Esophagus muscularis mucosa (tissue), 4 donors: ENCODE results near the gene UNC5B. TPM values are rescaled to one million over a fixed set of nuclear protein-coding genes. Genes with fewer than 3 reads are reported as not detected.

Experiments
- DNase-seq: peaks from one replicate; pipeline ENCODE4 v3.0.0-alpha.2; 2017; ENCODE audit errors: extremely low spot score
- H3K27ac ChIP-seq, 4 donors: fragments of 200-600 bp; sonication (generic); replicated peaks in 1 of 4; 1 replicate in 3 of 4; 2 replicates in 1 of 4; pipeline ENCODE4 v1.5.1; 2016 to 2019; ENCODE audit warnings: mild to moderate bottlenecking in 1 of 4
- H3K27me3 ChIP-seq, 4 donors: fragments of 200-600 bp; sonication (generic); one replicate each; pipeline versions ENCODE4 v1.5.1 to v1.6.0; 2016 to 2019
- H3K36me3 ChIP-seq, 4 donors: fragments of 200-600 bp; sonication (generic); one replicate each; pipeline ENCODE4 v1.5.1; 2016 to 2019
- H3K4me1 ChIP-seq, 4 donors: fragments of 200-600 bp; sonication (generic); one replicate each; pipeline ENCODE4 v1.5.1; 2016 to 2019
- H3K4me3 ChIP-seq, 4 donors: fragments of 200-600 bp; sonication (generic); 1 replicate in 2 of 4; 2 replicates in 2 of 4; pipeline ENCODE4 v1.5.1; 2016 to 2019; ENCODE audit warnings: mild to moderate bottlenecking in 4 of 4, moderate library complexity in 1 of 4
- H3K9me3 ChIP-seq, 4 donors: fragments of 200-600 bp; sonication (generic); 1 replicate in 3 of 4; 2 replicates in 1 of 4; pipeline ENCODE4 v1.5.1; 2016 to 2019
- CTCF ChIP-seq, 3 experiments: fragments of 200-600 bp in 2 of 3; fragments of 450-650 bp in 1 of 3; sonication (generic) in 2 of 3; IDR thresholded peaks; one replicate each; pipeline ENCODE4 v1.5.1; 2017 to 2019; ENCODE audit warnings: antibody characterized with exemption in 3 of 3, mild to moderate bottlenecking in 2 of 3, moderate library complexity in 1 of 3
- EP300 ChIP-seq: sonication (generic); formaldehyde crosslinking; IDR thresholded peaks from one replicate; pipeline ENCODE4 v1.6.1; 2017; ENCODE audit warnings: antibody characterized with exemption
- POLR2A ChIP-seq: fragments of 450-650 bp; IDR thresholded peaks from one replicate; pipeline ENCODE4 v1.6.1; 2017; ENCODE audit warnings: antibody characterized with exemption, moderate library complexity, mild to moderate bottlenecking, low read depth
- POLR2AphosphoS5 ChIP-seq, 2 donors: sonication (generic); formaldehyde crosslinking; IDR thresholded peaks; one replicate each; pipeline ENCODE4 v1.6.1; 2017; ENCODE audit warnings: antibody characterized with exemption in 2 of 2
- WGBS: methylation state at CpG from one replicate; pipeline ENCODE4 v1.1.5; 2018; 5-methylcytosine and 5-hydroxymethylcytosine counted together
- intact Hi-C: fragments of 100-400 bp; cut with DNase I; formaldehyde crosslinking; loops from one replicate; pipeline ENCODE4 v1.15.1; 2023
- total RNA-seq, 4 donors: library from RNA; depleted of rRNA; stranded (reverse); fragments of >200 nt; gene quantifications; one replicate each; pipeline versions ENCODE4 v1.1.0 to v1.2.1, GENCODE V29; 2016

UNC5B gene
- total RNA-seq, 4 donors from 2014 or later = 2.1 to 3.7 (median 2.8) TPM

- intact Hi-C loops = no loop called here
- no peak overlapping the region for H3K27ac ChIP-seq
- 0% methylated on average over 1 of the region's 1 CpG for WGBS
Measured at GRCh38 chr10:71201849-71202248, 10.5 kb upstream of the UNC5B start.

GRCh38 chr10:71202314-71202713 lies 10.1 kb upstream of the UNC5B start:
- Histone ChIP-seq H3K9me3 (peaks cover 0 to 18% (median 13%) of the 10 kb centered on the region in 4 donors), H3K27ac (no peak overlapping the region), H3K4me1 (no peaks in the 10 kb centered on the region), H3K4me3 (no peak overlapping the region), H3K36me3 (no peaks in the 10 kb centered on the region), H3K27me3 (no peaks in the 10 kb centered on the region)
- TF ChIP-seq POLR2A (no peak), CTCF (IDR thresholded peaks at IDR 0.05) (no peak), EP300 (no peak), POLR2AphosphoS5 (IDR thresholded peaks at IDR 0.05) (no peak)
- intact Hi-C loops = no loop called here
- DNase-seq = no peak
- WGBS = 93% methylated on average over 1 of the region's 1 CpG

More at GRCh38 chr10:71201849-71202248, 10.5 kb upstream of the UNC5B start:
- no peak for DNase-seq
- H3K4me3 ChIP-seq = no peak overlapping the region
- TF ChIP-seq POLR2A (no peak), POLR2AphosphoS5 (IDR thresholded peaks at IDR 0.05) (no peak), EP300 (no peak), CTCF (IDR thresholded peaks at IDR 0.05) (no peak)
- H3K36me3 ChIP-seq = no peaks in the 10 kb centered on the region
- no peaks in the 10 kb centered on the region for H3K4me1 ChIP-seq
- H3K27me3 ChIP-seq = no peaks in the 10 kb centered on the region
- peaks cover 0 to 23% (median 14%) of the 10 kb centered on the region in 4 donors for H3K9me3 ChIP-seq

DNA sequence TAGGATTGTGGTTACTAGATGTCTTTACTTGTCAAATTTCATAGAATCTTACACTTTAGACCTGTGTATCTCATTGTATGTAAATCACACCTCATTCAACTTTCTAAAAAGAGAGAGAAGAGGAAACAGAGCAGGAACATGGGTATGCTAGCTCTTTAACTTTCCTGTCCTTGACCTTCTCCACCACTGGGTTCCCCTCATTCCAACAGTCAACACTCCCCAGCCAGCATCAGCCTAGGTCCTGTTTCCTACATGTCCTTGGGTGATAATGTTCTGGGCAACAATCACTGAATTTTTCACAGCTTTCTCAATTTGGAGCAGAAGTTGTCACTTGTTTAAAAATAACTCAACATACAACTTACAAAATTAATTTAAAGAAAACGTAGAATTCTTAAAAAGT lies 9.2 kb upstream of the UNC5B start:
- H3K9me3 ChIP-seq = peaks cover 0 to 10% (median 7%) of the 10 kb centered on the region in 4 donors
- no peak overlapping the region for H3K27ac ChIP-seq
- H3K27me3 ChIP-seq = no peaks in the 10 kb centered on the region
- H3K4me3 ChIP-seq = no peak overlapping the region
- H3K36me3 ChIP-seq = no peaks in the 10 kb centered on the region
- TF ChIP-seq EP300 = no peak
- TF ChIP-seq POLR2AphosphoS5 (IDR thresholded peaks at IDR 0.05) = no peak
- TF ChIP-seq CTCF (IDR thresholded peaks at IDR 0.05) = no peak
- TF ChIP-seq POLR2A = no peak
- H3K4me1 ChIP-seq = no peaks in the 10 kb centered on the region
- intact Hi-C loops = no loop called here
- no peak for DNase-seq
- whole genome bisulfite sequencing = 83% methylated on average over 1 of the region's 1 CpG

GRCh38 chr10:71203716-71204115 lies 8.7 kb upstream of the UNC5B start:
- WGBS = 95% methylated on average over 5 of the region's 5 CpGs
- intact Hi-C loops = no loop called here

More at GRCh38 chr10:71203716-71204115, 8.7 kb upstream of the UNC5B start:
- no peaks in the 10 kb centered on the region for H3K27me3 ChIP-seq
- no peak overlapping the region for H3K4me3 ChIP-seq
- no peaks in the 10 kb centered on the region for H3K36me3 ChIP-seq
- peaks cover 0 to 5% (median 2%) of the 10 kb centered on the region in 4 donors for H3K9me3 ChIP-seq
- DNase-seq = no peak
- TF ChIP-seq EP300 (no peak), POLR2A (no peak), POLR2AphosphoS5 (IDR thresholded peaks at IDR 0.05) (no peak), CTCF (IDR thresholded peaks at IDR 0.05) (no peak)
- peaks cover under 1 to 2% (median 2%) of the 10 kb centered on the region in 4 donors for H3K4me1 ChIP-seq
- H3K27ac ChIP-seq = no peak overlapping the region
